ENCODE data around the gene POU2AF1. TPM values are rescaled to one million over a fixed set of nuclear protein-coding genes. Genes with fewer than 3 reads are reported as not detected.

Gene POU2AF1
- total and polyA plus RNA-seq, 2 of the 13 experiments (the other 11 are each of a cell fraction or from before 2014, with no cell fraction given): 1.9 to 3.6 TPM

- TF ChIP-seq POLR2AphosphoS5 (IDR thresholded peaks at IDR 0.05; ENCODE audit: low read depth, low read length): peak; percentile 57; the same call in 1 of the 2 replicates
- TF ChIP-seq CENPX (CRISPR knock-in tag; IDR thresholded peaks at IDR 0.05): no peak
- 0 out of 2 replicates have a peak, but pooled peaks have one; percentile 20 for TF ChIP-seq ZNF572 (CRISPR knock-in tag; IDR thresholded peaks at IDR 0.05)
- TF ChIP-seq ZNF207 (IDR thresholded peaks at IDR 0.05; ENCODE audit: borderline replicate concordance): no peak
- 0 out of 2 replicates have a peak, but pooled peaks have one; percentile 20 for TF ChIP-seq ONECUT2 (CRISPR knock-in tag; IDR thresholded peaks at IDR 0.05)
- no peak for TF ChIP-seq SIN3A (IDR thresholded peaks at IDR 0.05; ENCODE audit: borderline replicate concordance, low read depth, low read length)
- no peak for TF ChIP-seq TCF7 (IDR thresholded peaks at IDR 0.05; ENCODE audit: low read depth)
- TF ChIP-seq RBM22 (optimal IDR thresholded peaks at IDR 0.05; ENCODE audit: low read length): peak; percentile 49
- TF ChIP-seq, protein P1, sequence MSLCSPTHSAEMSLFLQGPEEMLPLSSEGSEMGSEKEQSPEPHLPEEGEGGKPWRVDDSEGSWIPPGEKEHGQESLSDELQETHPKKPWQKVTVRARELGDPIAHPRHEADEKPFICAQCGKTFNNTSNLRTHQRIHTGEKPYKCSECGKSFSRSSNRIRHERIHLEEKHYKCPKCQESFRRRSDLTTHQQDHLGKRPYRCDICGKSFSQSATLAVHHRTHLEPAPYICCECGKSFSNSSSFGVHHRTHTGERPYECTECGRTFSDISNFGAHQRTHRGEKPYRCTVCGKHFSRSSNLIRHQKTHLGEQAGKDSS (CRISPR knock-in tag; IDR thresholded peaks at IDR 0.05; ENCODE audit: borderline replicate concordance, low read depth): no peak
- TF ChIP-seq, protein P2, sequence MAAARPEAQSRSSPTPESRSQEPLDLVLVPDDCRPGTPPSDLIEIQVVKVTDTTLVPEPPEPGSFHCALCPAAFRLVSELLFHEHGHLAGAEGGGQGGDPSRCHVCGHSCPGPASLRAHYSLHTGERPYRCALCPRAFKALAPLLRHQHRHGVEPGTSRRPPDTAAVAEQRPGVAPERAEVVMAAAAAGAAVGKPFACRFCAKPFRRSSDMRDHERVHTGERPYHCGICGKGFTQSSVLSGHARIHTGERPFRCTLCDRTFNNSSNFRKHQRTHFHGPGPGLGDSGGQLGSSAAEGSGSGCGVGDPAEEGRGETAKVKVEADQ (CRISPR knock-in tag; IDR thresholded peaks at IDR 0.05; ENCODE audit: borderline replicate concordance): no peak
- TF ChIP-seq, protein P3, sequence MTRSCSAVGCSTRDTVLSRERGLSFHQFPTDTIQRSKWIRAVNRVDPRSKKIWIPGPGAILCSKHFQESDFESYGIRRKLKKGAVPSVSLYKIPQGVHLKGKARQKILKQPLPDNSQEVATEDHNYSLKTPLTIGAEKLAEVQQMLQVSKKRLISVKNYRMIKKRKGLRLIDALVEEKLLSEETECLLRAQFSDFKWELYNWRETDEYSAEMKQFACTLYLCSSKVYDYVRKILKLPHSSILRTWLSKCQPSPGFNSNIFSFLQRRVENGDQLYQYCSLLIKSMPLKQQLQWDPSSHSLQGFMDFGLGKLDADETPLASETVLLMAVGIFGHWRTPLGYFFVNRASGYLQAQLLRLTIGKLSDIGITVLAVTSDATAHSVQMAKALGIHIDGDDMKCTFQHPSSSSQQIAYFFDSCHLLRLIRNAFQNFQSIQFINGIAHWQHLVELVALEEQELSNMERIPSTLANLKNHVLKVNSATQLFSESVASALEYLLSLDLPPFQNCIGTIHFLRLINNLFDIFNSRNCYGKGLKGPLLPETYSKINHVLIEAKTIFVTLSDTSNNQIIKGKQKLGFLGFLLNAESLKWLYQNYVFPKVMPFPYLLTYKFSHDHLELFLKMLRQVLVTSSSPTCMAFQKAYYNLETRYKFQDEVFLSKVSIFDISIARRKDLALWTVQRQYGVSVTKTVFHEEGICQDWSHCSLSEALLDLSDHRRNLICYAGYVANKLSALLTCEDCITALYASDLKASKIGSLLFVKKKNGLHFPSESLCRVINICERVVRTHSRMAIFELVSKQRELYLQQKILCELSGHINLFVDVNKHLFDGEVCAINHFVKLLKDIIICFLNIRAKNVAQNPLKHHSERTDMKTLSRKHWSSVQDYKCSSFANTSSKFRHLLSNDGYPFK (CRISPR knock-in tag; IDR thresholded peaks at IDR 0.05; ENCODE audit: borderline replicate concordance): no peak
- no peak for TF ChIP-seq ZNF574 (CRISPR knock-in tag; IDR thresholded peaks at IDR 0.05)
- no peak for TF ChIP-seq THYN1 (CRISPR knock-in tag; IDR thresholded peaks at IDR 0.05; ENCODE audit: borderline replicate concordance, low read depth)
- TF ChIP-seq ZSCAN25 (CRISPR knock-in tag; IDR thresholded peaks at IDR 0.05): peak; percentile 84
- no peak for TF ChIP-seq SNRNP70 (IDR thresholded peaks at IDR 0.05; ENCODE audit: low read depth, low read length)
- peak; percentile 96 for TF ChIP-seq ZNF768 (CRISPR knock-in tag; IDR thresholded peaks at IDR 0.05)
- no peak for TF ChIP-seq ZFP41 (CRISPR knock-in tag; IDR thresholded peaks at IDR 0.05; ENCODE audit: borderline replicate concordance)
- TF ChIP-seq, protein P4, sequence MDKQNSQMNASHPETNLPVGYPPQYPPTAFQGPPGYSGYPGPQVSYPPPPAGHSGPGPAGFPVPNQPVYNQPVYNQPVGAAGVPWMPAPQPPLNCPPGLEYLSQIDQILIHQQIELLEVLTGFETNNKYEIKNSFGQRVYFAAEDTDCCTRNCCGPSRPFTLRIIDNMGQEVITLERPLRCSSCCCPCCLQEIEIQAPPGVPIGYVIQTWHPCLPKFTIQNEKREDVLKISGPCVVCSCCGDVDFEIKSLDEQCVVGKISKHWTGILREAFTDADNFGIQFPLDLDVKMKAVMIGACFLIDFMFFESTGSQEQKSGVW (CRISPR knock-in tag; IDR thresholded peaks at IDR 0.05; ENCODE audit: borderline replicate concordance): peak; percentile 77; the same call in 1 of the 2 replicates
- no peak for TF ChIP-seq ZNF263 (CRISPR knock-in tag; IDR thresholded peaks at IDR 0.05)
These were observed 19.6 kb downstream of the POU2AF1 start (continued) for GRCh38 chr11:111359223-111360149.
